GM06990 (cell line): Measurements from ENCODE around the gene RASL11B.

ENCODE experiments used
- DNase-seq: peaks from one replicate; pipeline ENCODE4 v3.0.0-alpha.2; 2011; ENCODE audit not compliant: insufficient read length; ENCODE audit errors: extremely low read depth
- H3K27me3 ChIP-seq: replicated peaks from 2 replicates; pipeline ENCODE4 v1.6.0; 2011; ENCODE audit warnings: low read length; ENCODE audit not compliant: control insufficient read depth, insufficient read depth
- H3K36me3 ChIP-seq: 2 replicates; pipeline ENCODE4 v1.5.1; 2011; ENCODE audit warnings: low read length; ENCODE audit not compliant: control insufficient read depth, insufficient read depth
- H3K4me3 ChIP-seq: replicated peaks from 2 replicates; pipeline ENCODE4 v1.5.1; 2011; ENCODE audit warnings: low read depth, mild to moderate bottlenecking, control low read depth, low read length
- CTCF ChIP-seq: IDR thresholded peaks from 2 replicates; pipeline ENCODE4 v1.5.1; 2011; ENCODE audit warnings: low read length, control low read depth, mild to moderate bottlenecking, inconsistent platforms; ENCODE audit not compliant: insufficient read depth, poor library complexity, severe bottlenecking

The RASL11B gene

GRCh38 chr4:52877694-52878093, 15.6 kb downstream of the RASL11B start:
- Histone ChIP-seq H3K4me3 (no peak overlapping the region), H3K27me3 (no peaks in the 10 kb centered on the region), H3K36me3 (no peaks in the 10 kb centered on the region)
- DNase-seq, result no peak
- no peak for TF ChIP-seq CTCF

- DNase-seq, result no peak
- no peak for TF ChIP-seq CTCF
- Histone ChIP-seq H3K36me3 (no peaks in the 10 kb centered on the region; the same call in 1 of the 2 replicates), H3K27me3 (no peaks in the 10 kb centered on the region), H3K4me3 (no peak overlapping the region)
Measured at GRCh38 chr4:52879471-52879870, 17.4 kb downstream of the RASL11B start.

GRCh38 chr4:52880994-52881393, 18.9 kb downstream of the RASL11B start:
- no peak for DNase-seq
- Histone ChIP-seq H3K36me3 (peaks cover 1% of the 10 kb centered on the region), H3K27me3 (no peaks in the 10 kb centered on the region), H3K4me3 (no peak overlapping the region)
- no peak for TF ChIP-seq CTCF

DNA sequence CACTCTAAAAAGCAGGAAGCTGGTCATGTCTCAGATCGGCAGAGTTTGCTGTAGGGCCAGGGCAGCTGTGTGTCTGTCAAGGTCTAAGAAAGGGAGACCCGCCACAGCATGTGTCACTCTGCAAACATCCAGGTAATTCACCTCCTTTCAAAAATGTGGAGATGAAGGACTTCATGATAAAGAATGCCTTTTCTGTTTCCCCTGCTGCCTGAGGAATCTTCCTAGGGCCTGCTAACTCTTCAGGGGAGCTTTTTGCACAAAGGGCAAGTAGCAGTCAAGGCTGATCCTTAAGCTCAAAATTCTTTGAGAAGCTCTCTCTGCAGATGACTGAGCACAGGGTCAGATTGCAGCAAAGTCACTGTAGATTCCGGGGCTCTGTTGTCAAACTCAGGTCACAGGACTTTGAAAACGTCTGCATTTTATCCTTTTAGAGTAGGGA, 21.1 kb downstream of the RASL11B start:
- DNase-seq, result no peak
- no peak overlapping the region for H3K4me3 ChIP-seq
- H3K27me3 ChIP-seq, result no peaks in the 10 kb centered on the region
- TF ChIP-seq CTCF, result no peak
- peaks cover 1% of the 10 kb centered on the region for H3K36me3 ChIP-seq

DNA sequence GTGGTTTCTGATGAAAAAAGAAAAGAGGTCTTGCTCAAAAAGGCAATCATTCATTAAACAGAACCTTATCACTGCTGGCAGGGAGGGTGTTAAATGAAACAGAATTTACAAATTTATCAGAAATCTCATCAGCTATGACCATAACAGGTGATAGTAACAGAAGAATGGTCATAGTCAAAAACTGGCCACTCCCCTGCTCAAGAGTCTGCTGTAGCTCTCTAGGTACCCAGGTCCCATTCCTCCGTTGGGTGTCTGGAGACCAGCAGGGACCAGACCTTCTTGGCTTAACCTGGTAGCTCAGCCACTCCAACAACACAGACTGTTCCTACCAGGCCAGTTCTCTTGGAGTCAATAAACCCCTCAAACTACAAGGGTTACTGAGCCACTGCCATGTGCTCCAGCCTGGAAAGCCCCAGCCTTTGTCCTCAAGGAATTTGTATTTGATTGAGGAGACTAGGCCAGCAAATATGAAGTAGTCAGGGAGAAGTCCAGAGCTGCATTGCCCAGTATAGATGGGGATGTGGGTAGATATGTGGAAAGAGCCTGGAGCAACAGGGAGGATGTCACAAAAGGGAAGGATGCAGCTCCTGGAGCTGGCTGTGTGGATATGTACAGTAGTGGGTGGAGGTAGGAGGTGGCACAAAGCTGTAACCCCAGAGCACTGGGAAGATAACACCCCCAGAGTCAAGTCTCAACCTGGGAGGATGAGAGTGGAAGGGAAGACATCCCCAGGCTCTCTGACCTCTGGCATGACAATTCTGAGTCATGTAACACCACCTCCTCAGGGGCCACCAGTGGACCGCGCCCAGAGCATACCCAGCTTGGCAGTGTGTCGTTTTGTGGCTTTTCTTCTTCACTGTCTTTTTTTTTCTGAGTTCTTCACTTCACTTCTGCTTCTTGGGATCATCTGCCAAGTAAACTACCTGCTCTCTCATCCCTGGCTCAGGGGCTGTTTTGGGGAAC, 21.9 kb downstream of the RASL11B start:
- no peak for DNase-seq
- Histone ChIP-seq H3K36me3 (peaks cover 1% of the 10 kb centered on the region), H3K4me3 (no peak overlapping the region), H3K27me3 (no peaks in the 10 kb centered on the region)
- no peak for TF ChIP-seq CTCF
